GM12891 (cell line): ENCODE results near the gene ZMIZ1.

Source experiments
- PAX5 ChIP-seq: IDR thresholded peaks from 2 replicates; pipeline ENCODE4 v1.6.1; 2011; ENCODE audit warnings: low read length, moderate library complexity, mild to moderate bottlenecking; ENCODE audit not compliant: insufficient read depth, severe bottlenecking
- POLR2A ChIP-seq: IDR thresholded peaks from 2 replicates; pipeline ENCODE4 v1.6.1; 2011; ENCODE audit warnings: low read depth, low read length, control low read depth
- POLR2AphosphoS5 ChIP-seq: IDR thresholded peaks from 2 replicates; pipeline ENCODE4 v1.6.1; 2011; ENCODE audit warnings: low read depth, low read length, control low read depth
- POU2F2 ChIP-seq: IDR thresholded peaks from 2 replicates; pipeline ENCODE4 v1.6.1; 2011; ENCODE audit warnings: low read depth, mild to moderate bottlenecking, control low read depth, low read length, moderate library complexity
- SPI1 ChIP-seq: IDR thresholded peaks from 2 replicates; pipeline ENCODE4 v1.6.1; 2011; ENCODE audit warnings: low read depth, low read length, control low read depth
- TAF1 ChIP-seq: IDR thresholded peaks from 2 replicates; pipeline ENCODE4 v1.6.1; 2011; ENCODE audit warnings: low read depth, low read length, control low read depth

GRCh38 chr10:79181698-79182521 is 113.1 kb downstream of the ZMIZ1 start:
- TF ChIP-seq POLR2A = no peak
- TF ChIP-seq TAF1 = no peak
- no peak for TF ChIP-seq POLR2AphosphoS5
- no peak for TF ChIP-seq POU2F2
- no peak for TF ChIP-seq PAX5
- TF ChIP-seq SPI1 = no peak
